Peyer's patch (tissue), 4 donors: ENCODE measurements around the gene CNR2. TPM values are rescaled to one million over a fixed set of nuclear protein-coding genes. Genes with fewer than 3 reads are reported as not detected.

Experiments
- small RNA-seq, 2 donors: library from RNA; depleted of rRNA; stranded (forward); fragments of <200 nt; gene quantifications; one replicate each; pipeline ENCODE3, GENCODE V24; 2016
- total RNA-seq, 4 donors: library from RNA; depleted of rRNA; stranded (reverse); fragments of >200 nt; gene quantifications; one replicate each; pipeline ENCODE4 v1.1.0, GENCODE V29; 2016

The CNR2 gene
- total RNA-seq, 4 donors from 2014 or later = 0.54 to 13.2 (median 0.66) TPM; not detected in 1

Small RNA genes within 50 kb of the gene (small RNA-seq; reads per million reads assigned to genes)
- 0 reads per million in 2 donors for gene MIR378F

Other genes starting within 250 kb of the CNR2 start
- 100 to 1,000 TPM; 339 to 882 (median 437) TPM for gene RPL11, start 221.6 kb downstream of the CNR2 start, total RNA-seq
- 10 to 100 TPM; 26.3 to 43.7 (median 31.2) TPM for gene ELOA, start 169.9 kb downstream of the CNR2 start, total RNA-seq
- gene PITHD1, start 134.9 kb downstream of the CNR2 start, total RNA-seq = 10 to 100 TPM; 19.4 to 47.0 (median 30.1) TPM
- 100 to 1,000 TPM in 2 of 4 donors, 10 to 100 TPM in 2; 47.0 to 117 (median 105) TPM for gene LYPLA2, start 122.2 kb downstream of the CNR2 start, total RNA-seq
- gene GALE, start 112.6 kb downstream of the CNR2 start, total RNA-seq = 100 to 1,000 TPM in 2 of 4 donors, 10 to 100 TPM in 2; 58.6 to 137 (median 107) TPM
- gene HMGCL, start 87.9 kb downstream of the CNR2 start, total RNA-seq = 10 to 100 TPM; 24.8 to 74.3 (median 64.6) TPM
- gene FUCA1, start 45.1 kb downstream of the CNR2 start, total RNA-seq = 100 to 1,000 TPM in 2 of 4 donors, 10 to 100 TPM in 2; 47.9 to 182 (median 107) TPM
- gene PNRC2, start 46.5 kb upstream of the CNR2 start, total RNA-seq = 100 to 1,000 TPM in 2 of 4 donors, 10 to 100 TPM in 2; 77.9 to 157 (median 104) TPM
- 100 to 1,000 TPM in 3 of 4 donors, 10 to 100 TPM in 1; 86.3 to 224 (median 112) TPM for gene SRSF10, start 67.0 kb upstream of the CNR2 start, total RNA-seq
- 10 to 100 TPM; 10.7 to 40.8 (median 24.7) TPM for gene MYOM3, start 198.8 kb upstream of the CNR2 start, total RNA-seq
- 10 to 100 TPM in 3 of 4 donors, 1 to 10 TPM in 1; 9.9 to 87.9 (median 74.5) TPM for gene IL22RA1, start 229.8 kb upstream of the CNR2 start, total RNA-seq